HAP-1 (cell line): ENCODE results near the gene B4GALNT4.
"Not testable (repeated sequence)": the region's sequence is repeated elsewhere in the genome, so short reads cannot be mapped to it uniquely, and the experiment has no call there.

ENCODE experiments used
- DNase-seq, 2 experiments: peaks; one replicate each; pipeline ENCODE4 v3.0.0-alpha.2; 2016 to 2020; ENCODE audit warnings: low spot score in 2 of 2
- H3K27me3 ChIP-seq: fragments of 250-450 bp; sonication (Bioruptor Pico); 2 replicates; pipeline ENCODE4 v1.5.1; 2020; ENCODE audit warnings: low read depth, mild to moderate bottlenecking, moderate library complexity
- H3K36me3 ChIP-seq: fragments of 250-450 bp; sonication (Bioruptor Pico); replicated peaks from 2 replicates; pipeline ENCODE4 v1.5.1; 2020; ENCODE audit warnings: mild to moderate bottlenecking
- H3K4me1 ChIP-seq: fragments of 250-450 bp; sonication (Bioruptor Pico); 2 replicates; pipeline ENCODE4 v1.5.1; 2020; ENCODE audit warnings: mild to moderate bottlenecking
- H3K4me3 ChIP-seq: fragments of 250-450 bp; sonication (Bioruptor Pico); 2 replicates; pipeline ENCODE4 v1.5.1; 2020; ENCODE audit warnings: mild to moderate bottlenecking, moderate library complexity
- H3K9me3 ChIP-seq: fragments of 250-450 bp; sonication (Bioruptor Pico); 2 replicates; pipeline ENCODE4 v1.5.1; 2020; ENCODE audit warnings: mild to moderate bottlenecking, moderate library complexity
- in situ Hi-C: fragments of 300-500 bp; cut with MboI; formaldehyde crosslinking; loops from 3 replicates; pipeline ENCODE4 v1.14.3; 2020; ENCODE audit warnings: low sequenced_read_pairs, inconsistent platforms, mixed read lengths

The B4GALNT4 gene

DNA sequence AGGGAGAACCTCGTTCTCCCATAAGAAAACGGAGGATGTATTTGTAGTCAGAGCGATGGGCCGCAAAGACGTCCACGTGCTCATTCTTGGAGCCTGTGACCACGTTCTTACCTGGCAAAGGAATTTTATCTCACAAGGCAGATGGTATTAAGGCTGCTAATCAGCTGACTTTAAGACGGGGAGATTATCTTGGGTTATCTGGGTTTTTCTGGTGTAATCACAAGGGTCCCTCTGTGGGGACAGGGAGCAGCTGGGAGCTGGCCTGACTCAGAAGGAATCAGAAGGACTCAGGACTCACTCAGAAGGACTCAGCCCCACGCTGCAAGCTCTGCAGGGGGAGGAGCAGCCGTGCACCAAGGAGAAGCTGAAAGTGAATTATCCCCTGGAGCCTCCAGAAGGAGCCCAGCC is 53.0 kb downstream of the B4GALNT4 start:
- H3K4me3 ChIP-seq: no peak overlapping the region
- H3K9me3 ChIP-seq: no peaks in the 10 kb centered on the region; the same call in 1 of the 2 replicates
- no peaks in the 10 kb centered on the region for H3K4me1 ChIP-seq
- H3K36me3 ChIP-seq: no peaks in the 10 kb centered on the region
- in situ Hi-C loops: no loop called here
- DNase-seq: no peak
- peaks cover 8% of the 10 kb centered on the region for H3K27me3 ChIP-seq

DNA sequence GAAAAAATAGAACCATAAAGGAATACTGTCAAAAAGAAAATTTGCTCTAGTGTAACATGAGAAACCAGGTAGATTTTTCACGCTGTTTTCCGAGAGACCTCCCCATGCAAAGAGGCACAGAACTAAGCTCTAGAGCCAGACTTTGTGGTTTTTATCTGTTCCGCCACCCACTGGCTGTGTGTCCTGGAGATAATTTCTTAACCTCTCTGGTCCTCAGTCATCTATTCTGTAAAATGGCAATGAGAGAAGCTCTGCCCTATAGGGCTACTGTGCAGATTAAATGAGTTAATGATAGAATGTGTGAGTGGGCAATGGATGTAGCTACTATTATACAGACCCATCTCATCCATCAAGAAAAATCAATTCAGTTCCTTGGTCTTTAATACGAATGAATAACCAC is 54.9 kb downstream of the B4GALNT4 start:
- in situ Hi-C loops: no loop called here
- Histone ChIP-seq H3K27me3 (no peaks in the 10 kb centered on the region), H3K9me3 (no peaks in the 10 kb centered on the region; the same call in 1 of the 2 replicates), H3K36me3 (no peaks in the 10 kb centered on the region), H3K4me3 (no peak overlapping the region), H3K4me1 (no peaks in the 10 kb centered on the region)
- DNase-seq: no peak

DNA sequence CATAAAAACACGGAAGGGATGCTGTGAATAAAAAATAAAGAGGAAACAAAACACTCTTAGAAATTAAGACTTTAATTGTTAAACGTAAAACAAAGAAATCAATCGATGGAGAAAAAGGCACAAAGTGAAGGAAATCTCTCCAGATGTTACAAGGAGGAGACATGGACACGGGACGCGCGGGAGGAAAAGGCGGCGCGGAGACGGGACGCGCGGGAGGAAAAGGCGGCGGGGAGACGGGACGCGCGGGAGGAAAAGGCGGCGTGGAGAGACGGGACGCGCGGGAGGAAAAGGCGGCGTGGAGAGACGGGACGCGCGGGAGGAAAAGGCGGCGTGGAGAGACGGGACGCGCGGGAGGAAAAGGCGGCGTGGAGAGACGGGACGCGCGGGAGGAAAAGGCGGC is 55.5 kb downstream of the B4GALNT4 start:
- DNase-seq, H3K4me3 ChIP-seq, in situ Hi-C loops, H3K36me3 ChIP-seq, H3K4me1 ChIP-seq, H3K27me3 ChIP-seq, H3K9me3 ChIP-seq: not testable (repeated sequence)

DNA sequence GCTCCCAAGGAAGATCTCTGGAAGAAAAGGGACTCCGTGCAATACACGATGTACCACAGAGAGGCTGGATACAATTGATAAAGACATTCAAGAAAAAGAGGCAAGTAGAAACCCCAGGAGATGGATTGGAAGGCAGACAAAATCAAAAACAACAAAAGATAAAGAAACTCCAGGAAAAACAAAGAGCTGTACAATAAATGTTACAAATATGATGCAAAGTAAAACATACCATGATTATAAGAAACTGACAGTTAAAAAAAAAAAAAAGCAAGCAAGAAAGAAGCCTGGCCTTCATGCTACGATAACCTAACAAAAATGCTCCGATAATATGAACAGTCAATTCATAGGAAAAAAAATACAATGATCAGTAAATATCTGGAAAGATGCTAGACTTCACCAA is 56.0 kb downstream of the B4GALNT4 start:
- in situ Hi-C loops: no loop called here
- Histone ChIP-seq H3K27me3 (no peaks in the 10 kb centered on the region), H3K36me3 (no peaks in the 10 kb centered on the region), H3K4me1 (no peaks in the 10 kb centered on the region), H3K4me3 (no peak overlapping the region), H3K9me3 (no peaks in the 10 kb centered on the region; the same call in 1 of the 2 replicates)
- no peak for DNase-seq

DNA sequence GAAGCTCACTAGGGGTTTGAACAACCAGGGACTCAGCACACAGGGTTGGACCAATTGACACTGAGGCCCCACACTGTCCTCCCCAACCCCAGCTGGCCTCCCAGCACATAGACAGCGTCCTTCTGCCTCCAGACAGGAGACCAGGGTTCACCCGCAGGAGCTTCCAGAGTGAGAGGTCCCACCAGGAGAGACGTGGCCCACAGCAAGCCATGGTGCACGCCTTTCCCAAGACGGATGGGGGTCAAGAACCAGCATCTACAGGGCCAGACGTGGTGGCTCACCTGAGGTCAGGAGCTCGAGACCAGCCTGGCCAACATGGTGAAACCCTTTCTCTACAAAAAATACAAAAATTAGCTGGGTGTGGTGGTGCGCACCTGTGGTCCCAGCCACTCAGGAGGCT is 57.6 kb downstream of the B4GALNT4 start:
- Histone ChIP-seq H3K36me3 (no peaks in the 10 kb centered on the region), H3K27me3 (no peaks in the 10 kb centered on the region), H3K4me3 (no peak overlapping the region), H3K4me1 (no peaks in the 10 kb centered on the region), H3K9me3 (no peaks in the 10 kb centered on the region; the same call in 1 of the 2 replicates)
- DNase-seq: no peak
- in situ Hi-C loops: no loop called here

DNA sequence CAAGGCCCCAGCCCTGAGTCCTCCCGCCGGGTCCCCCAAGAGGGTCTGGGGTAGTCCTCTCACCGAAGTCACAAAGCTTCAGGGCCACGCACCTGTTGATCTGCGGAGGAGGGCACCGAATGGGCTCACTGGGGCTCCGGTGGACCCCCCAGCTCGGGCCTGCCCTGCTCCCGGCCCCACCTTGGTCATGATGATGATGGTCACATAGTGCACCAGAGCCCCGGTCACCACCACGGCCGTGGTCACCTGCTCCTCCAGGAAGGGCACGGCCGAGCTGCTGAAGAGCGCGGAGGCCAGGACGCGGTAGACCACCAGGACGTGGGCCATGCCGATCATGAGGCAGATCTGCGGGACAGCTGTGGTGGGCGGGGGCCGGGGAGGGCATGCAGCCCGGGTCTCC is 59.0 kb downstream of the B4GALNT4 start:
- H3K9me3 ChIP-seq: no peaks in the 10 kb centered on the region; the same call in 1 of the 2 replicates
- H3K27me3 ChIP-seq: no peaks in the 10 kb centered on the region
- no peaks in the 10 kb centered on the region for H3K4me1 ChIP-seq
- DNase-seq: no peak
- H3K36me3 ChIP-seq: no peaks in the 10 kb centered on the region
- H3K4me3 ChIP-seq: no peak overlapping the region
- in situ Hi-C loops: no loop called here

DNA sequence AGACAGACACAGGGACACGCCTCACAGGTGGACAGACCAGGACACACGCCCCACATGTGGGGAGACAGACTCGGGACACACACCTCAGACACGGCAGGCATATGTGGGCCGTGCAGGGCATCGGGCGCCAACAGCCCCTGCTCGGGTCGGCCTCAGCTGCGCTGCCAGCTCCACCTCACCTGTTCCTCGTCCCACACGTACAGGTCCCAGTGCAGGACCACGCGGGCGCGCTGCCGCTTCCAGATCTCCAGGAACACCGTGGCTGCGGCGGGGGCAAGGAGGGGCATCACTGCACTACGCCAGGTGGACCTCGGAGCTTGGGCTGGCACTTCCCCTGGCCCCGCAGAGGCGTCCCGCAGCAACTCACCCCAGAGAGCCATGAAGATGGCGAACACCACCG is 60.1 kb downstream of the B4GALNT4 start:
- Histone ChIP-seq H3K4me1 (no peaks in the 10 kb centered on the region), H3K9me3 (no peaks in the 10 kb centered on the region; the same call in 1 of the 2 replicates), H3K4me3 (no peak overlapping the region), H3K36me3 (no peaks in the 10 kb centered on the region), H3K27me3 (no peaks in the 10 kb centered on the region)
- in situ Hi-C loops: no loop called here
- DNase-seq: no peak

DNA sequence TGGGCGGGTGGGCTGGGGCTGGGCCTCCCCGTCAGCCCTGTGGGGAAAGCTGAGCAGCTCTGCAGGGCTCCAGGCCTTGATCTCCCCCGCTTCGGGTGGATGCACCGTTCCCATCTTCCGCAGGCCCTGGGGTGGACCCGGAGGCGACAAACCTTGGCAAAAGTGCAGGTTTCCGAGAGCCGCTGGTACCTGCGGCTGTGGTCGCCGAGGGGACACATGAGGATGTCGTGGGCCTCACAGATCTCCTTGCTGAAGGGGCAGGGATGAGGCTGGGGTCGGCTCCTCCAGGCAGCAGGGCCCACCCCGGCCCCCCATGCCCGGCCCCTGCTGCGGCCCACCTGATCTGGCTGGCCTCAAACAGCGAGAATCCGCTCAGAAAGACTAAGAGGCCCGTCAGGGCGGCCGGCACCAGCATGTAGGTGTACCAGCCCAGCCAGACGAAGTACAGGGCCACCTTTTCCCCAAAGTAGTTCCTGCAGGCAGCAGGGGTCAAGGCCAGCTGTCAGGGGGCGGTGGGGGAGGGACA is 60.7 kb downstream of the B4GALNT4 start:
- in situ Hi-C loops: no loop called here
- H3K36me3 ChIP-seq: no peaks in the 10 kb centered on the region
- no peak for DNase-seq
- H3K4me3 ChIP-seq: no peak overlapping the region
- no peaks in the 10 kb centered on the region for H3K4me1 ChIP-seq
- H3K9me3 ChIP-seq: no peaks in the 10 kb centered on the region
- H3K27me3 ChIP-seq: no peaks in the 10 kb centered on the region
